NCI-H2171 (cell line): ENCODE measurements around the gene SCFD2.
A peak's percentile ranks its signal among the peaks of the same experiment; 100 is the strongest.

Experiments
- DNase-seq: peaks from one replicate; lab custom pipeline; 2025; lab: John Stamatoyannopoulos, UW

Gene SCFD2

DNA sequence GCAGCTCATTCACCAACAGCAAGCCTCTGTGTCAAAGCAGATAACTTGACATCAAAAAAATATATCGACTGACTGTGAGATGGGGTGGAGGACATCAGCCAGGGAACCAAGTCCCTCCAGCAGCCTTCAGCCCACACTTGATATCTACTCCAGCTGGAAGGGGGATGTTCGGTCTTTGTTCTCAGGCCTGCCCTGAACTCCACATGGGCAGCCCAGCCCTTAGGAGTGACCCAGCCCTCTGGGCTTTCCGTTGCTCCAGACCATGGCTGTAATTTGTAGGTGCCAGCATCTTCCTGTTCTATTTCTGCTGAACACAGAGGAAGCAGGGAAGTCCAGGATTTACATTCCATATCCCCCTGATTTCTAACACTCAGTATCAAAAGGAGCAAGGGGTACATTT lies 486.4 kb downstream of the SCFD2 start:
- no peak for DNase-seq

DNA sequence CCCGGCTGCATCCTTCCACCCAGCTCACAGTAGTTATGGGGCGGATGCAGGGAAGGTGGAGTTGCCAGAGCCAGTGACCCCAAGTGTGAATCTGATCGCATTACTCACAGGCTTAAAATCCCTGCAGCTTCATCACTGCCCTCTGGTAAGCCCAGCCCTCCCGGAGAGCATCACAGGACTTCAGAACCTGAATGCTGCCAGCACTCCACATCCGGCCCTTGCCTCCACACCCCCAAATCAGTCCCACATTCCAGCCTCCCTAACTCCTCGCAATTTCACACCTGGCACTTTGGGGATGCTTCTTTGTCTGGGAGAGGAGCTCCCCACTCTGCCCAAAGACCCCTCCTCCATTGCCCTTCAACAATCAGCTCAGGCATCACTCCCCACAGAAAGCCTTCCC lies 488.2 kb downstream of the SCFD2 start:
- DNase-seq, result no peak

DNA sequence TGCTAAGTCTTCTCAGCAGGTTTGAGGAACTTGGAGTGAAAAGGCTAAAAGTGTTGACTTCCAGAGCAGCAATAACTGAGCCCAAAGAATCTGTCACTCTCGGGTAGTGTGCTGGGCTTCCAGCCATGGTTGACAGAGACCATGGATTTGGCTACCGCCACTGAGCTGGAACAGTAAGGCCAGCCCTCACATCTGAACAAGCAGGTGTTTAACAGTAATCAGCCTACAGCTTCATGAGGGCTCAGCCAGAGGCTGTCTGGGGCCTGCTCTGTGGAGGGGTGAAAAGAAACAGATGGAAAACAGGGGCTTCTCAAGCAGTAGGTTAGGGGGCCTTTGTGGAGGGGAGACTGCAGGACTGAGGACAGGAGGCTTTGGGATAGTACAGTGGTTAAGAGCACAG lies 488.8 kb downstream of the SCFD2 start:
- no peak for DNase-seq

DNA sequence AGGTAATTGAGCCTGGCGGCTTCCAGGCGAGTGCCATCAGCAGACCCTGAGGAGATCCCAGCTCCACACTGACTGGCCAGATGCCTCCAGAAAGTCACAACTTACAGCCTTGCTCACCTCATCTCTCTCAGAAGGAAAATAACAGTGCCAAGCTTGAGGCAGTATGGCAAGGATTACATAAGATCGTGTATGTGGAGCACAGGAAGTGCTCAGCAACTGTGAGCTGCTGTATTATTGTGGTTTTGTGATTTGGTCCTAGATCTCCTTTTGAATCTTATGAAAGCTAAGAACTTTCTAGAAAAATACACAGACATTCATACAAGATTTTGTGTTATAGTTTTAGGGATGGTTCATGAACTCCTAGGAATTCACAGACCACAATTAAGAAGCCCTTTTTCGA lies 489.8 kb downstream of the SCFD2 start:
- no peak for DNase-seq

DNA sequence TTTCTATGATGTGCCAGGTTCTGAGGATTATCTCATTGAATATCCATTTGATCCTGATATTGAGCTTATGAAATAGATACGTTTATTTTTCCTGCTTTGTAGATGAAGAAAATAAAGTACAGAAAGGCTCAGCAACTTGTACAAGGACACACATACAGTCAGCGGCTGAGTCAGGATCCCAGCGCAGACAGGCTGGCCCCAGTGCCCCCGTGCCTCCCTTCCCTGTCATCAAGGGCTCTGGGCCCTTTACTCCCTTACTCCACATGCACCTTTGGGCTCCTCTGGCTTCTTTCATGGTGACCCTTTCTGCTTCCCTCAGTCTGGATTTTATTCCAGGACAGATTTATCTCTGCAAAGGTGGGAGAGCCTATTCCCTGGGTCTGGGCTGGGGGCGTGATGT lies 490.9 kb downstream of the SCFD2 start:
- no peak for DNase-seq

DNA sequence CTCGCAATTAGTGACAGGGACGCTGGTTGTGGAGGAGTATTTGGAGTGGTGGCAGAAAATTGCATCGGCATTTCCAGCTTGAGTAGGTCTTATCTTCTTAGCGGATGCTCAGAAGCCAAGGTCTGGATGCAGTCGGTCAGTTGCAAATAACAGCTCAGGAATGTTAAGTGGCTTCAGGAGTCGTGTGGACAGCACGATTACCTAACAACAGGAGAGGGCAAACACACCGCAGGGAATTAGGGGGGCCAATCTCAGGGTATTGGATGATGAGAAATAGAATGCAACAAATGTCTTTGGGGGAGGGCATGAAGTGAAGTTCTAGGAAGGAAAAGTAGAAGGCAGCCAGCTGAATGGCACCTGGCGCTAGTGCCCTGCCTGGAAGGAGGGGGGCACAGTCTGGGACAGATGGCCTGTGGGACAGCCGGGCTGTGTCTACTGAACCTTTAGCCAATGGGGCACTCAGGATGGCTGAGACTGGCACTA lies 492.0 kb downstream of the SCFD2 start:
- DNase-seq, result no peak

DNA sequence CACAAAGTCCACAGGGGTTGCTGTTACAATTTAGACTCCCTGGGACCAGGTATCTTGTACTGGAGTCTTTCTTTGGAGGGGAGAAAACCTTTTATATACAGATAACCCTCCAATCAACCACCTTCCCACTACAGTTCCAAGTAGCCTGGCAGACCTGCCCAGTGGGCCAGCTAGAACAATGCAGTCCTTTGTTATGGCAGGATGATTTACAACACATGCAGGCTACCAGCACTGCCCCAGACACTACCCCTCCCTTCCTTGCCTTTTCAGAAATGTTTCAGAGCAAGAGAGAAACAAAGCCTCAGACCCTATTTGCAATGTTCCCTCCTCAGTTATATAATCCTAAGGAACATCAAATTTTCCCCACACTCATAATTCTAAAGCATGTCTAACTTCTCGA lies 492.7 kb downstream of the SCFD2 start:
- DNase-seq, result no peak

DNA sequence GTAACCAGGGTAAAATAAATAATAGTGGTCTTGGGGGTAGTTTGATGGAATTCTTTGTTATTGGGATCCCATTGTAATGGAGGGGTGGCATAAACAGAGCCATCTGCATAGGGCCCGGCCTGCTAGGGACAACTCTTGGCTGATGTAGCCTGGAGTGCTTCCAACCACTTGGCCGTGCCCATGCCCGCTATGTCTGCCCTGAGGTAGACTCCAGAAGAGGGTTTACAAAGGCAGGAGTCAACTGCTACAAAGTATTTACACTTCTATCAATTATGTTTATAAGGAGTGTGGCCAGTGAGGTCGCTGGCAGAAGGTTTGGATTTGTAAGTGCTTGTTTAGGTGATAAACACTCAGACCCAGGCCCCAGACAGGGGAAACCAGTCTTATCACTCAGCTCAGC lies 495.6 kb downstream of the SCFD2 start:
- no peak for DNase-seq

DNA sequence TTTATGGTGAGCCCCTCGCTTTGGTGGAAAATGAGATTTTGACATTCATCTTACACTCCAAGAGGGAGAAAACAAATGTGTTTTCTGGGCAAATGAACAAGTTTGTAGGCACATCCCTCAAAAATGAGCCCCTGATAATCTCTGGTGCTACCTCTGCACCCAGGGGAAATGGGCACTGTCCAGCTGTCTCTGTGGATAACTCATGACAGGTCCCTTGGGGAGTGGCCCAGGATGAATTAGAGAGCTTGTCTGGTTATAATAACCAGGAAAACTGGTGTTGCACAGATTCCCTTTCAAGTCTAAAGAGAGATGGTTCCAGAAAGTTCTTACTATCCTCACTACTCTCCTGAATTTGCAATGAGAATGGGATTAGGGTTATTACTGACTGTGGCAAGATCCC lies 496.2 kb downstream of the SCFD2 start:
- DNase-seq, result no peak

DNA sequence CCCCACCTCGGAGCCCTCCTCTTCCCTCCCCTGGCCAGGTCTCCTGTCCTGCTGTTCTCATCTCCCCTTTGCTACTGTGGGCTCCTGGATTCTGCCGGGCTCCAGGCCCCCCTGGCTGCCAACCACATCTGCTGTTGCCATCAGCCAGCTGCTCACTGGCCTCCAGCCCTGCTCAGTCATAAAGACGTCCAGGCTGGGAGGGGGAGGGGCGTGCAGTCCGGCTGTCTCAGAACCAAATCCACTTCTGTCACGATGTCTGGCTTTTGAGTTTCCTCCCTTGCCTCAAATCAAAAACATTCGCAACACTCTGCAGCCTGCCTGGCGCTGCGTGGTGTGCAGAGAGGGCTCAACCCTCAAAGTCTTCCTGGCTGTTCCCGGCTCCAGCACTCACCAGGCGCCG lies 496.7 kb downstream of the SCFD2 start:
- peak; percentile 14 for DNase-seq

DNA sequence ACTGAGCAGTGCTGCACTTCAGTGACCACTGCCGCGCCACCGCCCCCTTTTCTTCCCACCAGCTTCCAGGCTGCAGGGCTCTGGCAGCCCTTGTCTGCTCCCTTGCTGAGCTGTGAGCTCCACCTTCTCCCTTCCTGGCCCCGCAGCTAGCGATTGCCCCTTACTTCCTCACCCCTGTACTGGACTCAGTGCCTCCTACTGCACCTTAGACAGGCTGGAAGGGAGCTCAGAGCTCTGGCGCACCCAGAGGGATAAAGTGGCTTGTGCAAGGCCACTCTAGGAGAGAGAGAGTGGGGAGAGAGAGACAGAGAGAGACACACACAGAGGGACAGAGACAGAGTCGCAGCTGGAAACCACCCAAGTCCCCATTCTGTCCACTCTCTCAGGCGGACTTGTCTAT lies 497.7 kb downstream of the SCFD2 start:
- DNase-seq, result no peak

DNA sequence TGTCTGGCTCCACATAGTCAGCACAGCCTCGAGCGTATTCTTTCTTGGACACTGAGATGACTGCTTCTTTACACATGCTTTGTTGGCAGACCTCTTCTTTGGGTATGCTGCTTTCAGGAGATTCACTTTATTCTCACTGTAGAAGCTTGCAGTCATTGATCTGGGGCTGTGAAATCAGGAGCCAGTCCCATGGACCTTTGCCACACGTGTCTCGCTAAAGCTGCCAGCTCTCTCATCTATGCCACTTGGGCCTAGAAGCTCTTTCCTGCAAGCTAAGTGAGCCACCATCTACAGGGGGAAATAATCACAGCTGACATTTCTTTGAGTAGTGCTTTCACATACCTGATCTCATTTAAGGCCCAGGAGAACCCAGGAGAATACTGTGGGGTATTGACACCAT lies 498.7 kb downstream of the SCFD2 start:
- no peak for DNase-seq

DNA sequence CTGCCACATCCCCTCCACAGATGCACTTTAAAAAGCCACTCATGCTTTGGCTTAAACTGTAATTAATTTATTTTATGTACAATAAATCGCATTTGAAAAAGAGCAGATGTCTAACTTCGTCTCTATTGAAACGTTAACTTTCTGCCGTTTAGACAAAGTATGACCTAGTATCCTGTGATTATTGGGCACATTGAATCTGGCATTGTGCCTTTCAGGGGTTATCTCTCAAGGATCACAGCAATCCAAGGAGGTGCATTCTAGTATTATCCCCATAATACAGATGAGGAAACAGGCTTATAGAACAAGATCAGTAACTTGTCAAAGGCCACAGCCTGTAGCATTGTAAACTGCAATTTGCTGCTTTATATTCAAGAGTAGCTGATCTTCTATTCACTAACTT lies 499.1 kb downstream of the SCFD2 start:
- no peak for DNase-seq

DNA sequence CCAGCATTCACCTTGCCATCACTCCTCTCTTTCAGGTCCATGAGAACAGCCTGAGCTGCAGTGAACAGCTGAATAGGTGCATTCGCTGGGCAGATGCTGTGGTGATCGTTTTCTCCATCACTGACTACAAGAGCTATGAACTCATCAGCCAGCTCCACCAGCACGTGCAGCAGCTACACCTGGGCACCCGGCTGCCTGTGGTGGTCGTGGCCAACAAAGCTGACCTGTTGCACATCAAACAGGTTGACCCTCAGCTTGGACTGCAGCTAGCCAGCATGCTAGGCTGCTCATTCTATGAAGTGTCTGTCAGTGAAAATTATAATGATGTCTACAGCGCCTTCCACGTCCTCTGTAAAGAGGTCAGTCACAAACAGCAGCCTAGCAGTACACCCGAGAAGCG lies 500.6 kb downstream of the SCFD2 start:
- no peak for DNase-seq

DNA sequence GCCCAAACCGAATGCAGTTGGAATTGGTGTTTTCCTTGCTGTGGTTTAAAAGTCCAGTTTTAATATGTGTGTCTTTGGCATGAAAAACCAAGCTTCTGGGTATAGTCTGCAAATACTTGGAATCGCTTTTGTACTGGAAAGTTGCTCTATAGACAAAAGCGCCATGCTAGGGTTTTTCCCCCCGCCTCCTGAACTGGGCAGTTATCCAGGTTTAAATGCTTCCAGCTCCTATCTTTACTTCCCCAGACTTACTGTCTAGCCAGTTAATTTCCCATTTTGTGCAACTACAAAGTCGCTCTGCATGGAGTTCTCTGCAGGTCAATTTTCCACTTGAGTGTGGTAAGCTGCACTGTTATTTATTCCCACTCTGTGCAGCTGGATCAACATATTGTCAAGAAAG lies 501.1 kb downstream of the SCFD2 start:
- no peak for DNase-seq

DNA sequence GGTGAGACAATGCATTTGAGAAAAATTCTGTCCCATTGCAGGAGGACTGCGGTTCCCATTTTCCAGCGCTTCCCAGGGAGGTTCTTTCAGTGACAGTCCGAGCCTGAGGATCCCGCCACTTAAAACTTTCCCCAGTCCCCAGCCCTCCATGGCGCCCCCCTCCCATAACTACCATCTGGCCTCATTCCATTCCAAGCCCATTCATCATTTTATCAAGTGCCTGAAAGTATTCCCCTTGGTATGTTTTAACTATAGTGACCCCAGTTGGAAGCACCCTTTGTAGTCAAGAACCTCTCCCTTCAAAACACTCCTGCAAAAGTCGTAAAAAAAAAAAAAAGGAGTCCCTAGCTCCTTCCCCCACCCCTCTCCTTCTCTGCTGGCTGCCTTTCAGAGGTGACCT lies 502.5 kb downstream of the SCFD2 start:
- no peak for DNase-seq

DNA sequence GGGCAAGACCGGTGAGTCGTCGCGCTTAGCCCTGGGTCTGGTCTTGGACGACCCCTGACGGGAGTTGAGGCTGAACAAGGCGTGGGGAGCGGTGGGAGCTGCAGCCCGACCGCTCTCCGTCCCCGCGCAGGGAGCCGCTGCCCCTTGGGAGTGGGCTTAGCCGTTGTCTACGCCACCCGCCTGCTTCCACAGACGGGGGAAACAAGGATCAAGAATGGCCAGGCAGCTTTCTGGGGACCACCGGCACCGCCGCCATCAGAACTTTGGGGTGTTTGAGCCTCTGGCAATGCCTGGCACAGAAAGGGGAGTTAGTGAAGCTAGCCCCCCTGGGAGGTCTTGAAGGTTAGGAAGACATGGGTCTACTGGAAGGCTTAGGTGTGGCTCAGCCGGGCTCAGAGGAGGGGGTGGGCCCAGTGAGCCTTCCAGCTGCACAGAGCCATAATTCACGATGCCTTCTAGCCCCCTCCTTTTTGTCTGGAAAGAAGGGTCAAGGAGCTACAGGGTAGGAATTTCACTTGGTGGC lies 503.2 kb downstream of the SCFD2 start:
- DNase-seq, result no peak

DNA sequence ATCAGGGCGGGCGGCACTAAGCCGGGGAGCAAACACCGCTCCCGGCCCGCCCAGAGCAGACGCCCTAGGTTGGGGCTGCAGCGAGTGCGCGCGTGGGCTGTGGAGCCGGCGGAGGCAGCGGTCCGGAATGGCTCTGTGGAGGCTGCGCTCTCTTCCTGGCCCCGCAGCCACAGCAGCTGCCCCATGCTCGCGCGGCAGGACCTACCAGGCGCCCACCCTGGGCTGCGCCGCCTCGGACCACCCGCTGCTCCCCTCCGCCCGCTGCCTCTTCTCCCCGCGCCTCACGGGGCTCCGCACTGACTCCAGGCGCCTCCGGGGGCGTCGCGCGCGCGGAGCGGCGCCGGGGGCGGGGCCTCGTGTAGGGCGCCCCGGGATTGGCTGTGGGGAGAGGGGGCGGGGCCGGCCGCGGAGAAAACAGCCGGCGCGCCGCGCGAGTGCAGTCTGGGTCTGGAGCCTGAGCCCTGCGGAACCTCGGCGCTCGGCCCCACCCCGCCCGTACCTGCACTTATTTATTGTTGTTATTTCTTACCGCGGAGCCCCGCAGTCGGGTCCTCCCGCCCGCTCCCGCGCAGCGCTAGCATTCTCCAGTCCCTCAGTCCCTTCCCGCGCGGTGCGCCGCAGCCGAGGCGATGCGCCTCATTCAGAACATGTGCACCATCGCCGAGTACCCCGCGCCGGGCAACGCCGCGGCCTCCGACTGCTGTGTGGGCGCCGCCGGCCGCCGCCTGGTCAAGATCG lies 503.8 kb downstream of the SCFD2 start, which contains the start of gene RASL11B:
RASL11B (plus strand) TSS at position 439 of the 738 bp plus-strand sequence; CDS start at position 630, 191 bp downstream.
- DNase-seq, result peak; percentile 65

DNA sequence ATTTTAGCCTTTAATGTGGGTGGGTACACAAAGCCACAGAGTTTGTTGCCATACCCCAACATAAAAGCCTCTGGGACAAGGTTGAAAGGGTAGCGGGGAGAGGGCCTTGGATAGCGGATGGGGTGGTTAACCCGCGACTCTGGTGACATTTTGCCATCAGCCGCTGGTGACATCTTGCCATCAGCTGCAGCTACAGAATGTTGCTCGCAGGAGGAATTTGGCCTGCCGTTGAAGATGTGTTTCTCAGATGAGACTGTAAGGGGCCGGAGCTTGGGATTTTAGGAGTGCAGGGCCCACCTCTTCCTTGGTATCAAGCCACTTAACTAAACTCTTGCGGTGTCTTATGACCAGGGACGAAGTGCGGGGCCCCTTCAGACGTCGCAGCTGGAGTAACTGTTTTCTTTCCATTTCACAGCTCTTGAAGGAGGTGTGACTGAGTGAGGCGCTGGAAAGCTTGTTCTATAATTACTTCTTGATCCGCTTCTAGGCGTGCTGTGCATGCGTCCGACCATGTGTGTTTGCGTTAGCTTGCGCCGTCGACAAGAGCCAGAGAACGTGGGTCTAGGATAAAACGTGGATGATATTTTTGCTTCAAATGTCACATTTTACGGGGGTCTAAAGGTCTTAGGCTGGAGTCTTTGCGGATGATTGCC lies 504.6 kb downstream of the SCFD2 start:
- DNase-seq, result no peak

DNA sequence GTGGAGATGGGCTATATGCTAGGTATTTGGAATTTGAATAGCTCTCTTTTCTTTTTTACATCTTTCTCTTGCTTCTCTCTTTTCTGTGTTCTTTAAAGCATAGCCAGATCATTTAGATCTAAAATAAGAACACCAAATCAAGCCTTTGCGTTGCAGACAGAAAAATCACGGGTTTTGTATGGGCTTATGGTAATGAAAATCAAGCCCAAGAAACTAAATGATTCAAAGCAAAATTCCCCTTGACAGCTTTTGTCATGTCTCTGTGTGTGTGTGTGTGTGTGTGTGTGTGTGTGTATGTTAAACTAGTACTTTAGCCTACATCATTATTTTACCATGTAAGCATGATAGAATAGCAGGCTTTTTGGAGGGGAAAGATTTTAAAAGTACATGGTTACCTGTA lies 505.5 kb downstream of the SCFD2 start:
- DNase-seq, result no peak

DNA sequence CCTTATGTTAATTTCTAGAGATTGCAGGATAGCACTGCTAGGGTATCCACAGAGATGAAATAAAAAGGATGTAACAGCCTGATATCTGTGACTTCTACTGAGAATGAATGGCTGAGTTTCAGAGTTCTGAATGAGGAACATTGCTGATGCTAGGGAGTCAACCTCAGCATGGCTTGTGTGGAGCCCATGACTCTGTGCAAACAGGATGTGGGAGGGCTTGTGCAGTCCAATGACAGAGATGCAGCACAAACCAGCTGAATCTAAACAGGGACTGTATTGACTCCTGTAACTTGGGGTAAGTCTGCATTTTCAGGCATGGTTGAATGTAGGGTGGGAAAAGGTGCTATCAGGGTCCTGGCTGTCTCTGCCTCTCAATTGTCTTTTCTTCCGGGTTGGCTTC lies 509.1 kb downstream of the SCFD2 start:
- no peak for DNase-seq

DNA sequence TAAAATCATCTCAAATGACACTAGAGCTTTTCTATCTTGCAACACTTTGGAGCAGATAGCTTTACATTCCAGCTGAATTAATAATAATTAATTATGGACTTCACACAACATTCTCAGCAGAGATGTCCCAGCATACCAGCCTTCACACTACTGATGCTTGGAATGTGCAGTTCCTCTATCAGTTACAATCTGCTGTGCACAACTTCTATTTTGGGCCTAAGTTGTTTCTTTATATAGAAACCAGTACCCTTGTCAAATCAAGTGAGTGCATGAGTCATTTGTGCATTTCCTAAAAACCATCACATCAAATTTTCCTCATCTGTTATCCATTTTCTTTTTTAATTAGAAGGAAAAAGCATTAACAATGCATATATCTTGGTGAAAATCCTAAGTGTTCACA lies 512.5 kb downstream of the SCFD2 start:
- no peak for DNase-seq

DNA sequence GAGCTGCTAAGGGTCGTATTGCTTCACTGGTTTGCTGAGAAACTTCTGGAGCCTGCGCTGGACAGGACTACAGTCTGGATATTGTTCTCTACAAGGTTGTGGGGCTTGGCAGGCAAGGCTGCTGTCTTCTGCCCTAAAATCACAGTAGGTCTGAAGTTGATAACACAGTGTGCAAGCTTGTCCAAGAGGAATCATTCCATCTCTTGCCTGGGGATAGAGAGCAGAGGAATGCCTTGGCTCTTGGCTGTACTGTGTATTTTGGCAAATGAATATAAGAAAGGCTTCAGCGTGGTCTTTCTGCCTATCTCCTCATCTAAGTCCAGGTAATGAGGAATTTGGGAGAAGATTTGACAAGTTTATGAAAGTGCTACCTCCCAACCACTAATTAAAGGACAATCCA lies 513.1 kb downstream of the SCFD2 start:
- DNase-seq, result no peak

DNA sequence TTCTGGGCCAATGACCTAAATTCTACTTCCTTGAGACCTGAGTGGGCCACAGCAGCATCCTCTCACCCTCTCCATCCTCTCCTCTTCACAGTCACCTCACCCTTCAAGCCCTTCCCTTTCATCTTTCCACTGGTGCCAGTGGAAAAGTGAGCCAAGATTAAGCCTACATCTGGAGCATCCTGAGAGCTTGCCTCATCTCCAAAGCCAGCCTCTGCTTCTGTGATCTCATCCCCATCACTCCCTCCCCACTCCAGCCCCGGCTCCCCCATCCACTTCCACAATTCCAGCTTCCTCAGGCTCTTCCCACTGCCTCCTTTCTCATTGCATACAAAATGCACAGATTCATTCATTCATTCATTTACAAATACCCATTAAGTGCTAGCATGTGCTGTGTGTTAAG lies 513.8 kb downstream of the SCFD2 start:
- DNase-seq, result no peak
